GM21447 (cell line): ENCODE measurements around the gene CCDC83.
A peak's percentile ranks its signal among the peaks of the same experiment; 100 is the strongest.
"Not testable (repeated sequence)": the region's sequence is repeated elsewhere in the genome, so short reads cannot be mapped to it uniquely, and the experiment has no call there.

ENCODE experiments used
- ATAC-seq: cut with Tn5 transposase; IDR thresholded peaks from one replicate; pipeline ENCODE4 v1.9.1; 2021; ENCODE audit not compliant: unreplicated experiment

CCDC83 gene

DNA sequence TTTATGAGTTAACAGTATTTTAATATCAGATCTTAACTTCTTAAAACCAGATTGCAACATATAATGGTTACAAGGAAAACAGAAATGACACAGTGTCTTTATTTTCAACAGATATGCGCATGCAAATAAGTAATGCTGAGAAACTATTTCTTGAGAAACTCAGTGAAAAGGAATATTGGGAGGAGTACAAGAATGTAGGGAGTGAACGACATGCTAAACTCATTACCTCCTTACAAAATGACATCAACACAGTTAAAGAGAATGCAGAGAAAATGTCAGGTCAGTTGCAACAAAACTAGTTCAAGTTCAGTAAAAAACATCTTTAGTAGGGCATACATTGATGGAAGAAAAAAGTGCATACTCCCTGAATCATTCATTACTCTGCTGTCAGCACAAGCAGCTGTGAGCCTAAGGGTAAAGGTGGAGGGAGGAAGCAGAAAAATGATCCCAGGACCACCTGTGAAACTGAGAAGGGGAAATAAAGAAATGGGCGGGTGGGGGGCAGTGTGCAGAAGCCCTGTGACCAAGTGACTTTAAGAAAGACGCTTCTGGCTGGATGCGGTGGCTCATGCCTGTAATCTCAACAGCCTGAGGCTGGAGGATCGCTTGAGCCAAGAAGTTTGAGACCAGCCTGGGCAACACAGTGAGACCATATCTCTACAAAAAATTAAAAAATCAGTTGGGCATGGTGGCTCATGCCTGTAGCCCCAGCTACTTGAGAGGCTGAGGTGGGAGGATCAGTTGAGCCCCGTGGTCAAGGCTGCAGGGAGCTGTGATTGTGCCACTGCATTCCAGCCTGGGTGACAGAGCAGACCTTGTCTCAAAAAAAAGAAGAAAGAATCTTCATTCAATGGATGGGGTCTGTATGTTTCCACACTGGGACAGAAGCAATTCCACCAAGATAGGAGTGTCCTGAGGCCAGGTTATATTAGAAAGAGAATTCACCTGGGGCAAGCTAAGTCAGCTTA is 31.2 kb downstream of the CCDC83 start:
- ATAC-seq, result no peak

DNA sequence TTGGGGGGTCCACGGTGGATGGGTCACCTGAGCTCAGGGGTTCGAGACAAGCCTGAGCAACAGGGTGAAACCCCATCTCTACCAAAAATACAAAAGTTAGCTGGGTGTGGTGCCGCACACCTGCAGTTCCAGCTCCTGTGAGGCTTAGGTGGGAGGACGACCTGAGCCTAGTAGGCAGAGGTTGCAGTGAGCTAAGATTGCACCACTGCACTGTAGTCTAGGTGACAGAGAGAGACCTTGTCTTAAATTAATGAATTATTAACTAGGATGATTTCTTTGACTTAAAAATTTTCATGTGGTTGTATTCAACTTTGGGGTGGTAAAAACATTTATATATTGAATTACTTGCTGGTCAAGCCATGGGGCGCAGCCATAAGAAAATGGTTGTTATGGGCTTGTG is 33.9 kb downstream of the CCDC83 start:
- ATAC-seq, result no peak

DNA sequence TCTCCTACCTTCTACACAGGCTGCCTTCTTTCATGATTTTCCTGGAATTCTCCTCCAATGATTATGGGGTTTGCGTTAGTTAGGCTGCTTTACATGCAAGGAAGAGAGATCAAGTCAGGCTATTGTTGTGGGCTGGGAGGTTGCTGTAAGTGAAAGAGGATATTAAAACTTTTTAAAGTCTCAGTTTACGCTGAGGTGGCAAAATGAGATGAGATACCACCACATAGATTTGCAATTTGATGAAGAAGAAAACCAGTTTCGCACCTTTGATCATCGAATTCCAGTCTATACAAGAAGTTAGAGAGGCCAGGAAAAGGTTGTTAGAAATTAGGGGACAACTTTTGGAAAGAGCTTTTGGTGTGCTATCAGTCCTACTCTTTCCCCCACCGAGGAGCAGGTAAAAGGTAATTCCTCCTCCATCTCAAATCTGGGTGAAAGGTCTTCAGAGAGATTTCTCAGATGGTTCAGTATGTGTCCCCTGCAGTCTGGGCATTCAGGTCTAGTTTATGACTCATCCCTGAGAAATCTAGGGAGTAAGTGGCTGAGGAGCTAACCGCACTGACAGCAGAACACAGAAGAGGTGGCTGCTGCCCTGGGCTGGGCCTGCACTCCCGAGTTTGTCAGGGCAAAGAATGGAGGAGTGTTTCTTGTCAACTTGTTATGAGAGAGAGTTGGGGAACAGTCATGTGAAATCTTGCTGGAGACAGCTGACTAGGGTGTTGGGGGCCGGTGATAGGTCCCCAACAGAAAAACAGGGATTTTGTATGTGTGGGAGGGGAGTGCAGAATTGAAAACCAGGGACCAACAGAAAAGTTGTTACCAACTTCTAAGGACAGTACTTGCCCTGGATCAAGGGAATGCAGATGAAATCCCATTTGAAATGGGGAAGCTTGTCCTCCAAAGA is 34.7 kb downstream of the CCDC83 start:
- no peak for ATAC-seq

- ATAC-seq, result no peak
These were observed 38.2 kb downstream of the CCDC83 start for GRCh38 chr11:85893395-85893794.

GRCh38 chr11:85896876-85897275 is 41.7 kb downstream of the CCDC83 start:
- ATAC-seq, result no peak

GRCh38 chr11:85898456-85898855 is 43.3 kb downstream of the CCDC83 start:
- ATAC-seq, result no peak

DNA sequence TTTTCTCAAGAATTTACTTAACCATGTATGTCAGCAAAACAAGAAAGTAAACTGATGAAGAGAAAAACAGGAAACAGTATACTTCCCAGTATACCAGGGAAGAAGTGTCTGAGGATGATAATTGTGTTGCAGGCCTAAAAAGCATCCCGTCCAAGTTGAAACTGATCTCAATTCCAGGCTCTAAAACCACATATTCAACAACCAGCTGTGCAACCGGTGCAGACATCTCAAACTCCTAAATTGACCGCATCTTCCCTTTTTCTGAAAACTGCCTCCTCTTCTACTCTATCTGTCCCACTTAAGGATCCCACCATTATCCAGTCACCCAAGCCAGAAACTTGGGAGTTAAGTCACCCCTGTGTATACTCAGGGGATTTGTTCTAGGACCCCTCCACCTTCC is 47.2 kb downstream of the CCDC83 start:
- no peak for ATAC-seq

DNA sequence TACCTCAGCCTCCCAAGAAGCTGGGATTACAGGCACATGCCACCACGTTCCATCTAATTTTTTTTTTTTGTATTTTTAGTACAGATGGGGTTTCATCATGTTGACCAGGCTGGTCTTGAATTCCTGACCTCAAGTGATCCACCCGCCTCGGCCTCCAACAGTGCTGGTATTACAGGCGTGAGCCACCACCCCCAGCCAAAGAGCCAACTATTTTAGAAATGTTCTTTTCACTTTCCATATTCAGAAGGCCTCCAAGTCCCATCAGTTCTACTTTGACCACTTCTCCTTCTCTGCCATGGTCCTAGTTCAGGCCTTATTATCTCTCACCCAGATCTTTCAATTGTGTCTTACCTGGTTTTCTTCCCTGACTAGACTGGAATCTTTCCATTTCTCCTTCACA is 48.2 kb downstream of the CCDC83 start:
- no peak for ATAC-seq

DNA sequence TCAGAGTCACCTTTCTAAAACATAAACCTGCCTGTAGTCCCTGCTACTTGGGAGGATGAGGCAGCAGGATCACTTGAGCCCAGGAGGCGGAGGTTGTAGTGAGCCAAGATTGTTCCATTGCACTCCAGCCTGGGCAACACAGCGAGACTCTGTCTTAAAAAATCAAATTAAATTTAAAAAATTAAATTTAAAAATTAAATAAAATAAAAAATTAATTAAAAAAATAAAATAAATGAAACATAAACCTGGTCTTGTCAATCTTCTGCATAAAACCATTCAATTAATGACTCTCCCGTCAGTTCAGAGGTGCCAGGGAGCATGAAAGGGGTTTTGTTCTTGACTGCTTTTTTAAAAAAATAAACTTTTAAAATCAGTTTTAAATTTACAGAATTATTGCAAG is 48.6 kb downstream of the CCDC83 start:
- no peak for ATAC-seq

- ATAC-seq, result no peak
These were observed 57.2 kb downstream of the CCDC83 start for GRCh38 chr11:85912414-85912813.

- ATAC-seq, result no peak
These were observed 58.3 kb downstream of the CCDC83 start for GRCh38 chr11:85913513-85913912.

GRCh38 chr11:85914425-85914824 is 59.2 kb downstream of the CCDC83 start:
- no peak for ATAC-seq

GRCh38 chr11:85918910-85919794 is 64.0 kb downstream of the CCDC83 start:
- no peak for ATAC-seq

DNA sequence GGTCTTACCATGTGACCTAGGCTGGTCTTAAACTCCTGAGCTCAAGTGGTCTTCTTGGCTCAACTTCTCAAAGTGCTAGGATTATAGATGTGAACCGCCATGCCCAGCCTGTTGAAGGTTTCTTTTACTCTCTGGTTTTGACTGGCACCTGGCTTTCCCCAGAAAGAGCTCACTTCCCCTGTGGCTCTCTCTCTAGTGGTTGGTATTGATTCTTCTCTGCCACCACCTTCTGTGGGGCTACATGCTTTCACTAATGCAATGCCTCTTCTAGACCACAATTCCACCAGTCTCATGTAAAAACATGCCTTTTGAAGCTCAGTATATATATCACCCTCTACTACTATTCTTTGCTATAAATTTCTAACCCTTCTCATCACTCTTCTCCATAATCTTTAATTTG is 67.2 kb downstream of the CCDC83 start:
- ATAC-seq, result peak; percentile 87

- no peak for ATAC-seq
These were observed 68.3 kb downstream of the CCDC83 start for GRCh38 chr11:85923455-85923854.

GRCh38 chr11:85926653-85927214 is 71.6 kb downstream of the CCDC83 start:
- not testable (repeated sequence) for ATAC-seq

DNA sequence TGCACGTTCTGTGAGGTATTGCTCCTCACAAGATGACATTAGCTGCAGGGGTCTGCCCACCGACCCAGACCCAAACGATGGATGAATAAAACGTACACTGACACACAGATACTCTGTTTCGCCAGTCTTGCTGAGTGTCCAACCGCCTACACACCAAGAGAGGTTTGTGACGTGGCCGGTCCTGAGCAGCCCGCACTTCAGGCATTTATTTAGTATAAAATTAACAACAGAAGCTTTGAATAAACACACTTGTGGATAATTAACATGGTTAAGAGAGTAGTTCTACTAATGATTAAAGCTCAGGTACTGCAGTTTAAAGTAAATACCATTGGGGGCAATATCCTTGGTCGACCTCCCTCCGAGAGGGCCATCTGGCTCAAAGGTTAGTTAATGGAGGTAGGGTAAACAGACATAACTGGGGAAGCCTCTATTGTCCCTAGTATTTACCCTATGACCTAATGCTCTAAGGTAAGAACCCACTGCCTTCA is 75.7 kb downstream of the CCDC83 start:
- no peak for ATAC-seq

- no peak for ATAC-seq
These were observed 79.5 kb downstream of the CCDC83 start for GRCh38 chr11:85934596-85935169.

DNA sequence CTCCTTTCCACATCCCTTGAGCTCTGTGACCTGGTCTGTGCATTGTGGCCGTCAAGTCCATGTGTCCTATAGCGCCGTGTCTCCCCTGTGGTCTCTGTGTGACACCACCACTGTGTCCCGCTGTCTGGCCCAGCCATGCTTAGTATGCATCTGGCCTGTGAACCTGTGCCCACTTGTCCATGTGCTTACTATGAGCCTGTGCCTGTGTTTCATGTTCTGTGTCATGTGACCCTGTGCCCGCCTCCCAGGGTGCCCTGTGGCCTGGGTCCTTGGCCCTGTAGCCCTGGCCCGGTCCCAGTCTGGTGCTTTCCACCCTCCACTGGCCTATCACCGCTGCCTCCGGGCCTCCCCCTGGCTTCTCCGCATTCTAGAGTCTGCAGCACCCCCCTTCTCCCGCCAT is 80.6 kb downstream of the CCDC83 start:
- no peak for ATAC-seq

DNA sequence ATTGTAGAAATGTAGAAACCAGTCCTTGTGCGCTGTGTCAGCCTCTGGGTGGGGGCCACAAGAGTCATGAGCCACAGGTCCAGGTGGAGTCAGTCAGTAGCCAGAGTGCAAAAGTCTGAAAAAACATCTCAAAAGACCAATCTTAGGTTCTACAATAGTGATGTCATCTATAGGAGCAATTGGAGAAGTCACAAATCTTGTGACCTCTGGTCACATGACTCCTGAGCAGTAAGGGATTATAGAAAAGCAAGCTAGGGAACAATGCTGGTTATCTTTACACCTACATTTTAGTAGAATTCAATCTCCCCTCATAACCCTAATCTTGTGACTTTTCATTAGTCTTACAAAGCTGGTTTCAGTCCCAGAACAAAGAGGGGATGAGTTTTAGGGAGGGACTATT is 82.7 kb downstream of the CCDC83 start:
- ATAC-seq, result no peak
